Tibial artery (tissue), 4 donors: ENCODE results near the gene SOWAHC.

Source experiments
- DNase-seq, 2 donors: peaks; one replicate each; pipeline ENCODE4 v3.0.0-alpha.2; 2019
- H3K27ac ChIP-seq, 2 donors: fragments of 200-600 bp; sonication (generic) in 1 of 2; 1 replicate in 1 of 2; 2 replicates in 1 of 2; pipeline ENCODE4 v1.5.1; 2018 to 2019; ENCODE audit warnings: mild to moderate bottlenecking in 1 of 2
- H3K27me3 ChIP-seq, 2 donors: fragments of 200-600 bp; sonication (generic) in 1 of 2; one replicate each; pipeline versions ENCODE4 v1.5.1 to v1.6.0; 2016 to 2019
- H3K36me3 ChIP-seq, 3 donors: fragments of 200-600 bp; sonication (generic) in 2 of 3; one replicate each; pipeline ENCODE4 v1.5.1; 2016 to 2019; ENCODE audit warnings: mild to moderate bottlenecking in 2 of 3
- H3K4me1 ChIP-seq, 4 donors: fragments of 200-600 bp; sonication (generic) in 2 of 4; 1 replicate in 3 of 4; 2 replicates in 1 of 4; pipeline ENCODE4 v1.5.1; 2016 to 2019
- H3K4me3 ChIP-seq, 2 donors: fragments of 200-600 bp; sonication (generic) in 1 of 2; 1 replicate in 1 of 2; 2 replicates in 1 of 2; pipeline ENCODE4 v1.5.1; 2018 to 2019; ENCODE audit warnings: mild to moderate bottlenecking in 2 of 2
- H3K9me3 ChIP-seq, 3 donors: fragments of 200-600 bp; sonication (generic) in 1 of 3; one replicate each; pipeline ENCODE4 v1.5.1; 2016 to 2019
- CTCF ChIP-seq, 2 experiments: fragments of 200-600 bp in 1 of 2; fragments of 450-650 bp in 1 of 2; IDR thresholded peaks; one replicate each; pipeline ENCODE4 v1.5.1; 2017 to 2019; ENCODE audit warnings: antibody characterized with exemption in 2 of 2, mild to moderate bottlenecking in 1 of 2, moderate library complexity in 1 of 2
- intact Hi-C: fragments of 100-400 bp; cut with DNase I; formaldehyde crosslinking; loops from one replicate; pipeline ENCODE4 v1.15.0; 2023; ENCODE audit warnings: low total_unique reads

SOWAHC gene

GRCh38 chr2:109611467-109612095, 2.6 kb upstream of the SOWAHC start:
- Histone ChIP-seq H3K27me3 (no peaks in the 10 kb centered on the region), H3K4me1 (peaks cover 0 to 81% (median 40%) of the 10 kb centered on the region in 4 donors), H3K4me3 (no peak overlapping the region), H3K27ac (peak overlapping the region; percentile 41 to 96), H3K36me3 (no peaks in the 10 kb centered on the region), H3K9me3 (no peaks in the 10 kb centered on the region)
- DNase-seq = no peak
- TF ChIP-seq CTCF (IDR thresholded peaks at IDR 0.05) = peak in 1 of 2 experiments; percentile 4
- intact Hi-C loops = loop anchor here (10.0 kb wide), 1 partner anchor 83 kb away; no protein-coding TSS in a partner anchor

- H3K36me3 ChIP-seq = no peaks in the 10 kb centered on the region
- peak overlapping the region; percentile 96 to 99 for H3K27ac ChIP-seq
- peaks cover 0 to 79% (median 40%) of the 10 kb centered on the region in 4 donors for H3K4me1 ChIP-seq
- H3K27me3 ChIP-seq = no peaks in the 10 kb centered on the region
- peak overlapping the region; percentile 82 to 84 for H3K4me3 ChIP-seq
- TF ChIP-seq CTCF (IDR thresholded peaks at IDR 0.05) = no peak
- H3K9me3 ChIP-seq = no peaks in the 10 kb centered on the region
- DNase-seq = peak; percentile 54 to 78
- intact Hi-C loops = loop anchor here (10.0 kb wide), 1 partner anchor 82 kb away; no protein-coding TSS in a partner anchor
Observed at GRCh38 chr2:109613081-109613921, 863 bp upstream of the SOWAHC start.

GRCh38 chr2:109614715-109615636, 812 bp downstream of the SOWAHC start:
- Histone ChIP-seq H3K27me3 (no peaks in the 10 kb centered on the region), H3K4me1 (peaks cover 0 to 64% (median 34%) of the 10 kb centered on the region in 4 donors), H3K27ac (peak overlapping the region; percentile 96 to 99), H3K36me3 (no peaks in the 10 kb centered on the region), H3K9me3 (no peaks in the 10 kb centered on the region), H3K4me3 (peak overlapping the region; percentile 82 to 84)
- peak; percentile 25 to 67 for DNase-seq
- no peak for TF ChIP-seq CTCF (IDR thresholded peaks at IDR 0.05)
- intact Hi-C loops = loop anchor here (10.0 kb wide), 1 partner anchor 80 kb away; no protein-coding TSS in a partner anchor

GRCh38 chr2:109615637-109616144, 1.5 kb downstream of the SOWAHC start:
- no peak for TF ChIP-seq CTCF (IDR thresholded peaks at IDR 0.05)
- DNase-seq = no peak
- Histone ChIP-seq H3K4me3 (peak overlapping the region; percentile 82 to 84), H3K27me3 (no peaks in the 10 kb centered on the region), H3K9me3 (no peaks in the 10 kb centered on the region), H3K36me3 (no peaks in the 10 kb centered on the region), H3K27ac (no peak overlapping the region), H3K4me1 (peaks cover 0 to 57% (median 33%) of the 10 kb centered on the region in 4 donors)
- intact Hi-C loops = loop anchor here (10.0 kb wide), 1 partner anchor 79 kb away; no protein-coding TSS in a partner anchor

GRCh38 chr2:109616184-109616583, 2.0 kb downstream of the SOWAHC start:
- no peaks in the 10 kb centered on the region for H3K36me3 ChIP-seq
- H3K9me3 ChIP-seq = no peaks in the 10 kb centered on the region
- H3K27me3 ChIP-seq = no peaks in the 10 kb centered on the region
- peak overlapping the region; percentile 82 to 84 for H3K4me3 ChIP-seq
- intact Hi-C loops = loop anchor here (10.0 kb wide), 1 partner anchor 79 kb away; no protein-coding TSS in a partner anchor
- no peak for DNase-seq
- H3K4me1 ChIP-seq = peaks cover 0 to 52% (median 32%) of the 10 kb centered on the region in 4 donors
- no peak for TF ChIP-seq CTCF (IDR thresholded peaks at IDR 0.05)
- no peak overlapping the region for H3K27ac ChIP-seq
